A673 (cell line): Measurements from ENCODE around the gene SPATA46. TPM values are rescaled to one million over a fixed set of nuclear protein-coding genes. Genes with fewer than 3 reads are reported as not detected.
A peak's percentile ranks its signal among the peaks of the same experiment; 100 is the strongest.

Source experiments
- BruUV-seq: library from RNA; stranded (reverse); fragments of 400-500 nt; replicated peaks from 2 replicates; lab custom pipeline; 2021; lab: Mats Ljungman, UMichigan
- CTCF ChIA-PET: fragments of 300-600 bp; sonication (Branson Sonifier 250); formaldehyde crosslinking; loops from one replicate; lab custom pipeline; 2022; ENCODE audit warnings: antibody characterized with exemption; lab: Charles Lee
- POLR2A ChIA-PET: fragments of 300-600 bp; sonication (Branson Sonifier 250); formaldehyde crosslinking; loops from one replicate; lab custom pipeline; 2022; ENCODE audit warnings: antibody characterized with exemption; ENCODE audit not compliant: low non-redundant PET; lab: Charles Lee
- DNase-seq: peaks from one replicate; pipeline ENCODE4 v3.0.0-alpha.2; 2015; ENCODE audit warnings: low spot score
- H3K27ac ChIP-seq: fragments of 200-600 bp; sonication (generic); 2 replicates; pipeline ENCODE4 v1.5.1; 2016; ENCODE audit warnings: mixed run types, low read depth, mild to moderate bottlenecking, mixed read lengths, antibody characterized with exemption, low read length; ENCODE audit not compliant: poor library complexity, severe bottlenecking
- H3K27me3 ChIP-seq: fragments of 200-600 bp; sonication (generic); replicated peaks from 2 replicates; pipeline ENCODE4 v1.6.1; 2017; ENCODE audit warnings: mixed run types, low read depth, mild to moderate bottlenecking, mixed read lengths, antibody characterized with exemption, low read length; ENCODE audit not compliant: insufficient read depth, poor library complexity
- H3K36me3 ChIP-seq: fragments of 200-600 bp; sonication (generic); 2 replicates; pipeline ENCODE4 v1.6.1; 2016; ENCODE audit warnings: mixed run types, mild to moderate bottlenecking, mixed read lengths, antibody characterized with exemption, low read length; ENCODE audit not compliant: insufficient read depth, poor library complexity, severe bottlenecking
- H3K4me1 ChIP-seq: fragments of 200-600 bp; sonication (generic); 2 replicates; pipeline ENCODE4 v1.6.1; 2017; ENCODE audit warnings: mixed run types, mild to moderate bottlenecking, mixed read lengths, antibody characterized with exemption, low read length; ENCODE audit not compliant: insufficient read depth, poor library complexity, severe bottlenecking
- H3K4me3 ChIP-seq: fragments of 200-600 bp; sonication (generic); 2 replicates; pipeline ENCODE4 v1.5.1; 2016; ENCODE audit warnings: low read depth, mixed run types, mild to moderate bottlenecking, mixed read lengths, low read length; ENCODE audit not compliant: poor library complexity, severe bottlenecking
- H3K9me3 ChIP-seq: fragments of 200-600 bp; sonication (generic); 2 replicates; pipeline ENCODE4 v1.6.1; 2016; ENCODE audit warnings: mixed run types, low read depth, mild to moderate bottlenecking, mixed read lengths, antibody characterized with exemption, low read length; ENCODE audit not compliant: poor library complexity, severe bottlenecking
- EZH2 ChIP-seq: fragments of 200-600 bp; sonication (generic); IDR thresholded peaks from 2 replicates; pipeline ENCODE4 v1.6.1; 2017; ENCODE audit warnings: borderline replicate concordance, low read depth, mild to moderate bottlenecking, mixed read lengths, antibody characterized with exemption, low read length; ENCODE audit not compliant: poor library complexity, severe bottlenecking
- intact Hi-C: fragments of 100-400 bp; cut with micrococcal nuclease; formaldehyde crosslinking; loops from one replicate; pipeline ENCODE4 v1.10.0; 2022; ENCODE audit not compliant: unreplicated experiment
- total RNA-seq: library from RNA; stranded (reverse); gene quantifications from 2 replicates; pipeline ENCODE4 v1.2.3, GENCODE V29; 2021
- TF ChIP-seq, protein P1 (sequence below): fragments of 300-800, 200-600 bp; sonication (generic); conservative IDR thresholded peaks from 2 replicates; pipeline ENCODE4 v1.5.1; 2017; ENCODE audit warnings: low read depth, mild to moderate bottlenecking, antibody characterized with exemption, low read length, moderate library complexity, mixed read lengths

Gene SPATA46
- total RNA-seq, 1 experiment from 2014 or later = not detected

DNA sequence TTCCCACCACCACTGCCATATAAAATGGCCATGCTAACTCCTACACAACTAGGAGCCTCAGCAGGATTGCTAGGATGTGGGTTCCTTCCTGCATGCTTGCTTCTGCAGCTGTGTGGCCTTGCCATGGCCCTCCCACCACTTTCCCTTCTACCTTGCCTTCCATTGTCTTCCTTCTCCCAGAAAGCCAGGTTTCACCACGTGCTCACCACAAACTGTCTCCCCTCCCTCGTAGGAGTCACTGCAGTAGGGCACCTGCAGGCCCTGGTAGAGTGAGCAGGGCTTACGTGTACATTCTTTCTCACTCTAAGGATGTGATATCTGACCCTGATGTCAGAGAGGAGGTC, 8.6 kb upstream of the SPATA46 start:
- DNase-seq = no peak
- POLR2A ChIA-PET = no interaction called here
- BruUV-seq = no TSS peak

DNA sequence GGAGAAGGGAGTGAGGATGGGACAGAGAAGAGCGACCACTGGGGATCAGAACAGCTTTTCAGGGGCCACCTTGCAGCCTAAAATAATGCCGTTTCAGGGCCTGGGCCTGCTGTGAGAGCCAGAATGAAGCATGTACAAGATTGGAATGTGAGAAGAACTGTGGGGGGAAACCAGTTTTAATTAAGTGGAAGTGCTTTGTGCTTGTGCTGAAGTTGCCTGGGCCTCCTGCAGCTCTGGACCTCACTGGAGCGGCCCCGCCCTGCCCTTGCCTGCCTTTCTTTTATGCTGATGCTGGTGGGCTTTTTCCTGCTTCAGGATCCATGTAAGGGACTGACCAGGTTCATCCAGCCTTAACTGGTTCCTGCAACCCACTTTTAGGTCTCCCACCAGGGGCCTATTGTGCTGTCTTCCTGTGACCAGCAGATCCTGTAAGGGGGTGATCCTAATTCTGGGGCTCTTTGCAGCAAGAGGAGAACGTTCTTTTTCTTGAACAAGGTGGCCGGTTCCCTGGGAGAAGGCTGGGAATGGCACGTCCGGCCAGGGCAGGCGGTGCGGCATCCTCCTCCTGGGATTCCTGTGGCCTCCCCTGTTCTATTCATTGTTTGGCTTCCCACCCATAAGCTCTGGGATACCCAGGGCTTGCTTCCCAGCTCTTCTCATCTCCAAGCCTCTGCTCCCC, 8.1 kb upstream of the SPATA46 start:
- ChIA-PET CTCF (no interaction called here), POLR2A (no interaction called here)
- intact Hi-C loops = no loop called here
- DNase-seq = peak; percentile 72
- peaks cover 9% of the 10 kb centered on the region for H3K36me3 ChIP-seq
- BruUV-seq = no TSS peak
- no peak for TF ChIP-seq EZH2
- TF ChIP-seq, protein P1, sequence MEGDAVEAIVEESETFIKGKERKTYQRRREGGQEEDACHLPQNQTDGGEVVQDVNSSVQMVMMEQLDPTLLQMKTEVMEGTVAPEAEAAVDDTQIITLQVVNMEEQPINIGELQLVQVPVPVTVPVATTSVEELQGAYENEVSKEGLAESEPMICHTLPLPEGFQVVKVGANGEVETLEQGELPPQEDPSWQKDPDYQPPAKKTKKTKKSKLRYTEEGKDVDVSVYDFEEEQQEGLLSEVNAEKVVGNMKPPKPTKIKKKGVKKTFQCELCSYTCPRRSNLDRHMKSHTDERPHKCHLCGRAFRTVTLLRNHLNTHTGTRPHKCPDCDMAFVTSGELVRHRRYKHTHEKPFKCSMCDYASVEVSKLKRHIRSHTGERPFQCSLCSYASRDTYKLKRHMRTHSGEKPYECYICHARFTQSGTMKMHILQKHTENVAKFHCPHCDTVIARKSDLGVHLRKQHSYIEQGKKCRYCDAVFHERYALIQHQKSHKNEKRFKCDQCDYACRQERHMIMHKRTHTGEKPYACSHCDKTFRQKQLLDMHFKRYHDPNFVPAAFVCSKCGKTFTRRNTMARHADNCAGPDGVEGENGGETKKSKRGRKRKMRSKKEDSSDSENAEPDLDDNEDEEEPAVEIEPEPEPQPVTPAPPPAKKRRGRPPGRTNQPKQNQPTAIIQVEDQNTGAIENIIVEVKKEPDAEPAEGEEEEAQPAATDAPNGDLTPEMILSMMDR = no peak
- H3K27ac ChIP-seq = peak overlapping the region; percentile 66
- H3K4me3 ChIP-seq = no peak overlapping the region
- H3K27me3 ChIP-seq = no peaks in the 10 kb centered on the region
- peaks cover 36% of the 10 kb centered on the region for H3K4me1 ChIP-seq
- H3K9me3 ChIP-seq = no peaks in the 10 kb centered on the region

More for the DNA sequence above, 8.6 kb upstream of the SPATA46 start:
- Histone ChIP-seq H3K4me1 (peaks cover 41% of the 10 kb centered on the region), H3K36me3 (peaks cover 9% of the 10 kb centered on the region), H3K4me3 (no peak overlapping the region), H3K27ac (peak overlapping the region; percentile 66), H3K27me3 (no peaks in the 10 kb centered on the region), H3K9me3 (no peaks in the 10 kb centered on the region)
- TF ChIP-seq EZH2 = no peak
- TF ChIP-seq, protein P1 = no peak
- intact Hi-C loops = no loop called here
- CTCF ChIA-PET = no interaction called here

DNA sequence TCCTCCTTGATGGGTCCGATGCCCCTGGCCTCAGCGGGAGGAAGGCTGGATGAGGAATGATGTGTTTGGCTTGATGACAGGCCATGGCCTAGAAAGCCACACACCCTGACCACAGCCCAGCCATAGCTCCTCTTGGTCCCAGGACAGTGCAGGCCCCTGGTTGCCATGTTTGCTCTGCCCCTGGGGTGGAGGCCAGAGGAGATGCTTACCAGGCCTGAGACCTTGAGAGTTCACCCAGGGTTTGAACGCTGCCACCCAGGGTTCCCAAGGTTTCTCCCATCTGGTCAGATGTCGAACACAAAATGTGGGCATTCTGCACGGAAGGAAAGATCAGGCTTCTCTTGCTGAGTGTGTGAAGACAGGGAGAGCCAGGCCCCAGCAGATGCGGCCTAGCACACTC, 7.5 kb upstream of the SPATA46 start:
- Histone ChIP-seq H3K27me3 (no peaks in the 10 kb centered on the region), H3K4me3 (no peak overlapping the region), H3K36me3 (peaks cover 9% of the 10 kb centered on the region), H3K4me1 (peaks cover 30% of the 10 kb centered on the region), H3K27ac (peak overlapping the region; percentile 66), H3K9me3 (no peaks in the 10 kb centered on the region)
- TF ChIP-seq, protein P1 = no peak
- no peak for TF ChIP-seq EZH2
- DNase-seq = no peak
- intact Hi-C loops = no loop called here
- no TSS peak for BruUV-seq
- ChIA-PET CTCF (no interaction called here), POLR2A (no interaction called here)
